Peyer's patch (tissue), 4 donors: ENCODE results near the gene SIAH3. TPM values are rescaled to one million over a fixed set of nuclear protein-coding genes. Genes with fewer than 3 reads are reported as not detected.

ENCODE experiments used
- DNase-seq, 3 donors: peaks; one replicate each; pipeline ENCODE4 v3.0.0-alpha.2; 2017 to 2019
- H3K27ac ChIP-seq, 4 donors: fragments of 200-600 bp; sonication (generic); one replicate each; pipeline ENCODE4 v1.5.1; 2016 to 2019
- H3K27me3 ChIP-seq, 2 donors: fragments of 200-600 bp; sonication (generic); one replicate each; pipeline ENCODE4 v1.5.1; 2019
- H3K36me3 ChIP-seq, 3 donors: fragments of 200-600 bp; sonication (generic); one replicate each; pipeline ENCODE4 v1.5.1; 2016 to 2019
- H3K4me1 ChIP-seq, 4 donors: fragments of 200-600 bp; sonication (generic); one replicate each; pipeline ENCODE4 v1.5.1; 2016 to 2019
- H3K4me3 ChIP-seq, 4 donors: fragments of 200-600 bp; sonication (generic); 1 replicate in 3 of 4; 2 replicates in 1 of 4; pipeline ENCODE4 v1.5.1; 2016 to 2019; ENCODE audit warnings: mild to moderate bottlenecking in 1 of 4
- H3K9me3 ChIP-seq, 4 donors: fragments of 200-600 bp; sonication (generic); one replicate each; pipeline ENCODE4 v1.5.1; 2016 to 2019; ENCODE audit warnings: mild to moderate bottlenecking in 1 of 4
- CTCF ChIP-seq, 6 experiments: fragments of 450-650 bp in 4 of 6; fragments of 200-600 bp in 2 of 6; sonication (generic) in 1 of 6; IDR thresholded peaks; one replicate each; pipeline ENCODE4 v1.5.1; 2017 to 2019; ENCODE audit warnings: antibody characterized with exemption in 6 of 6, mild to moderate bottlenecking in 3 of 6, moderate library complexity in 1 of 6
- POLR2A ChIP-seq, 2 donors: fragments of 450-650 bp; IDR thresholded peaks; one replicate each; pipeline ENCODE4 v1.5.1; 2017; ENCODE audit warnings: antibody characterized with exemption in 2 of 2, mild to moderate bottlenecking in 2 of 2, moderate library complexity in 2 of 2
- total RNA-seq, 4 donors: library from RNA; depleted of rRNA; stranded (reverse); fragments of >200 nt; gene quantifications; one replicate each; pipeline ENCODE4 v1.1.0, GENCODE V29; 2016

Gene SIAH3
- total RNA-seq, 4 donors from 2014 or later: not detected

GRCh38 chr13:45750566-45750965, 101.0 kb downstream of the SIAH3 start:
- Histone ChIP-seq H3K4me1 (no peaks in the 10 kb centered on the region), H3K36me3 (no peaks in the 10 kb centered on the region), H3K27me3 (no peaks in the 10 kb centered on the region), H3K4me3 (no peak overlapping the region), H3K27ac (no peak overlapping the region), H3K9me3 (no peaks in the 10 kb centered on the region)
- TF ChIP-seq POLR2A (IDR thresholded peaks at IDR 0.05) (no peak), CTCF (IDR thresholded peaks at IDR 0.05) (no peak)
- no peak for DNase-seq

GRCh38 chr13:45748941-45749759, 102.4 kb downstream of the SIAH3 start:
- no peaks in the 10 kb centered on the region for H3K9me3 ChIP-seq
- DNase-seq: no peak
- no peak for TF ChIP-seq CTCF (IDR thresholded peaks at IDR 0.05)
- no peak for TF ChIP-seq POLR2A (IDR thresholded peaks at IDR 0.05)

DNA sequence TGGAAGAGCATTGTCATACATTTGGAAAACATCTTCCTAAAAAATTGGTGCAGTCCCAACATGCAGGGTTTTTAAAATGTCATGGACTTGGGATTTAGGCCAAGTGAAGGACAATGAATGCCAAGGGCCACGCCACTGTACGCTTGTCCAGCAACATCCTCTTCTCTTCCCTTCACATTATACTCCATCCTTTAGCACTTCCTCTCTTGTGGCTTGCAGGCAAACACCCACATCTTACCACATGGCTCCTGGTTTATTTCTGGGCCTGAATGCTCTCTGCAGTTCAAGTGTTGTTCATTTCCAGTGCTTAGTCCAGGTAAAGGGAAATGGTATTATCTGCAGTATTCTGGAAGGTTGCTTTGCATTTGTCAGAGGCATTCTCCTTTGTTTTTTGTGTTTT, 104.5 kb downstream of the SIAH3 start:
- no peak overlapping the region for H3K4me3 ChIP-seq
- no peaks in the 10 kb centered on the region for H3K27me3 ChIP-seq
- no peak overlapping the region for H3K27ac ChIP-seq
- TF ChIP-seq CTCF (IDR thresholded peaks at IDR 0.05) (no peak), POLR2A (IDR thresholded peaks at IDR 0.05) (no peak)
- H3K9me3 ChIP-seq: no peaks in the 10 kb centered on the region
- no peaks in the 10 kb centered on the region for H3K4me1 ChIP-seq
- DNase-seq: no peak
- H3K36me3 ChIP-seq: no peaks in the 10 kb centered on the region

More at GRCh38 chr13:45748941-45749759, 102.4 kb downstream of the SIAH3 start:
- Histone ChIP-seq H3K4me3 (no peak overlapping the region), H3K27me3 (no peaks in the 10 kb centered on the region), H3K4me1 (no peaks in the 10 kb centered on the region), H3K36me3 (no peaks in the 10 kb centered on the region), H3K27ac (no peak overlapping the region)

DNA sequence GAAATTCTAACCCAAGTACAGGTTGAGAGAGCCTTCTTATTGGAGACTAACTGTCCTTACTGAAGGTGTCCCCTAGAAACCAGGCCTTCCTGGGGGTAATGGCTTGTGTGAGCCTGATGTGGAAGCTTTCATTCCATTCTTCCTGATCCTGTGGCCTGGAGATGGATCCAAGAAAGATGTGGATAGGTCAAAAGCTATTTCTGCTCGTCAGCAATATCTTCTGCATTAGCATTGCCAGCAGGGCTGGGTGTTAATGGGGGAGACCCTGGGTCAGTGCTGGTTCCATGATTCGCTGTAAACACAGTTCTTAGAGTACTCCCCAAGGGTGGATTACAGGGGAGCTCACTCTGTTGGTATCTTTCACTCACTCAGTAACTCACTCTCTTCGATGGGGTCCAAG, 106.6 kb downstream of the SIAH3 start:
- Histone ChIP-seq H3K27me3 (no peaks in the 10 kb centered on the region), H3K27ac (no peak overlapping the region), H3K4me3 (no peak overlapping the region), H3K36me3 (no peaks in the 10 kb centered on the region), H3K4me1 (no peaks in the 10 kb centered on the region), H3K9me3 (no peaks in the 10 kb centered on the region)
- DNase-seq: no peak
- TF ChIP-seq CTCF (IDR thresholded peaks at IDR 0.05) (no peak), POLR2A (IDR thresholded peaks at IDR 0.05) (no peak)

DNA sequence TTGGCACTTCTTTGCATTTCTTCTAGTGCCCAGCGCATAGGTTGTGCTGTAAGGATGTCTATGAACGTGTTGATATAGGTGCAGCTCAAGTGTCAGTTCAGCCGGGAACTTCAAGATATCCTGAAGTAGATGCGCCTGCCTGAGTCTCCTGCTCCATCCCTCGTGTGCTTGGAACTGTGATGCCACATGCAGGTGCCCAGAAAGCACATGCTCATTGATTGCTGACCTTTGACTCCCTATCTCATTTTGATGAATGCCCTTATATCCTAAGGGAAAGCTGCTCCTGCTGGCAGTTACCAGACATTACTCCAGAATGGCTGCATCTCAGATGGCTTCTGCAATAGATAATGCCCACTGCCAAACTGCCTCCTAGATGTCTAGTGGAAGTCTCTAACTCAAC, 108.6 kb downstream of the SIAH3 start:
- DNase-seq: no peak
- TF ChIP-seq CTCF (IDR thresholded peaks at IDR 0.05): no peak
- no peak for TF ChIP-seq POLR2A (IDR thresholded peaks at IDR 0.05)

More for the DNA sequence above, 108.6 kb downstream of the SIAH3 start:
- H3K4me1 ChIP-seq: no peaks in the 10 kb centered on the region
- H3K36me3 ChIP-seq: no peaks in the 10 kb centered on the region
- H3K4me3 ChIP-seq: no peak overlapping the region
- H3K27me3 ChIP-seq: no peaks in the 10 kb centered on the region
- H3K9me3 ChIP-seq: no peaks in the 10 kb centered on the region
- H3K27ac ChIP-seq: no peak overlapping the region
